RWPE1 (cell line): Measurements from ENCODE around the gene IL17RD.

Source experiments
- CTCF ChIA-PET: fragments of 350-600 bp; sonication (Branson Sonifier 250); formaldehyde crosslinking; extraction: SDS; loops from one replicate; lab custom pipeline; 2021; lab: Yijun Ruan, JAX
- POLR2A ChIA-PET: fragments of 400-600 bp; formaldehyde crosslinking; extraction: SDS; loops from one replicate; lab custom pipeline; 2020; ENCODE audit warnings: antibody characterized with exemption; ENCODE audit not compliant: low non-redundant PET; lab: Yijun Ruan, JAX
- DNase-seq: peaks from one replicate; pipeline ENCODE4 v3.0.0; 2012; ENCODE audit warnings: low spot score
- H3K27ac ChIP-seq: fragments of 450-650 bp; 2 replicates; pipeline ENCODE4 v1.5.1; 2017
- CTCF ChIP-seq: fragments of 450-650 bp; conservative IDR thresholded peaks from 2 replicates; pipeline ENCODE4 v1.5.1; 2017; ENCODE audit warnings: low read depth, mild to moderate bottlenecking

The IL17RD gene

DNA sequence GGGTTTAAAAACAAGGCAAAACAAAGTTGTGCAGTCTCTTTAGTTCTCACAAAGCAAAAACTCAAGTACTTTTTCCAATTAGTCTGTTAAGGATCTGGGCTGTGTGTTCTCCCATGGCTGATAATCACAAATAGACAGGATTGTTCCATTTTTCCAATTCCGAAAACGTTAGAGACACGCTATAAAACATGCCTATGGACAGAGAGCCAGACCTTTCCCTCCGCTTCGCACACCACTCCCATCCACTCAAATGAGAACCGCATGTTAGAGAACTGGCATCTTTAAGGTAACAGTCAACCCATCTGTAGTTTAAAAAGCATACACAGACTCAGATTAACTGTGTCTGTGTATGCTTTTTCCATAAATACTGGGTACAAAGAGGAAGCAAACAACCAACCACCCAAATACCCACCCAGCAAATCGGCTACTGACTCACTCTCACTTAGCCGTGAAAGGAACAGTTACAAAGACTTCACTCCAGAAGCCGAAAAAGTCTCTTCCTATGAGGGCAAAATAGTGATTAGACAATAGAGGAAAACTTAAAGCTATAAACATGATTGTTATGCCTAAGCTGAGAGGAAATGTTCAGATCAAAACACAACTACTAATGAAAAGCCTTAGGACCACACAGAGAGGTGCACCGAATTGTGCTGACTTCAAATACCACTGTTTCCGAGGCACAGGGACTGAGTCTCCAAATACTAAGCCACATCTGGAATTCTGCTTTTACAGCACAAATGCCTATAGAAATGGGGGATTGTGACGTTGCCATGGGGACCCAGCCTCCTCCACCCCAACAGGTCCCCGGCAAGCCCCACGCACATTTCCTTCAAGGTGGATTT lies 36.1 kb downstream of the IL17RD start:
- no peak for TF ChIP-seq CTCF

DNA sequence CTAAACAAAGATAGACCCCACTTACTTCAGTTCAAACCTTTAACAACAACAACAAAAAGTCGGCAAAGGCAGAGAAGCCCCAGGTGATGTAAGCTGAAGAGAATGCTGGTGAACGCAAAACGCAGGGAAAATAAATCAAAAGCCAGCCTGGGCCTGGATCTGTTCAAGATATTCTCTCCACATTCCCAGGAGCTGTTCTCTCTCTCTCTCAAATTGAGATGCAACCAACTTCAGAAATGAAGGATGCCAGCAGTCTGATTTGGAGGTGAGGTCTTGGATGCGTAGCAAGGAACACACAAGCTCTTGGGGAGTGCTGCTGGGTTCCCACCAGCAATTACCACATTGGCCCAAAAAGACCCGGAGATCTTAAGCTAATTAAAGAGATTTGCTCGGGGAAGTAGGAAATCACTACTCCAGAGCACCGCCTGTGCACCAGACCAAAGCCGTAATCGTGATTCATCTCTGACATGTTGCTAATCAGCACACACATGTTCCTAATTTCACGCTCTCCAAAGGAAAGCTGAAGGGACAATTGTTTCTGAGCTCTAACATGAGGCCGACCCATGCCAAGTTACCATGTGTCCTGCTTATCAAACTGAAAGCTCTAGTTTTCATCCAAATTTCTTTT lies 37.1 kb downstream of the IL17RD start:
- ChIA-PET POLR2A (no interaction called here), CTCF (interaction anchor here (0.7 kb wide), 1 partner anchor 326 kb away, joined by 3 read pairs; the partner anchor contains the start of gene ARHGEF3)
- DNase-seq, result no peak
- no peak overlapping the region for H3K27ac ChIP-seq
- TF ChIP-seq CTCF, result no peak

More for the DNA sequence above, 36.1 kb downstream of the IL17RD start:
- no peak for DNase-seq
- no peak overlapping the region for H3K27ac ChIP-seq
- ChIA-PET CTCF (no interaction called here), POLR2A (no interaction called here)

- no peak overlapping the region for H3K27ac ChIP-seq
- TF ChIP-seq CTCF, result no peak
- no peak for DNase-seq
- CTCF ChIA-PET, result no interaction called here
- POLR2A ChIA-PET, result no interaction called here
These were observed 38.9 kb downstream of the IL17RD start for GRCh38 chr3:57126244-57126643.

DNA sequence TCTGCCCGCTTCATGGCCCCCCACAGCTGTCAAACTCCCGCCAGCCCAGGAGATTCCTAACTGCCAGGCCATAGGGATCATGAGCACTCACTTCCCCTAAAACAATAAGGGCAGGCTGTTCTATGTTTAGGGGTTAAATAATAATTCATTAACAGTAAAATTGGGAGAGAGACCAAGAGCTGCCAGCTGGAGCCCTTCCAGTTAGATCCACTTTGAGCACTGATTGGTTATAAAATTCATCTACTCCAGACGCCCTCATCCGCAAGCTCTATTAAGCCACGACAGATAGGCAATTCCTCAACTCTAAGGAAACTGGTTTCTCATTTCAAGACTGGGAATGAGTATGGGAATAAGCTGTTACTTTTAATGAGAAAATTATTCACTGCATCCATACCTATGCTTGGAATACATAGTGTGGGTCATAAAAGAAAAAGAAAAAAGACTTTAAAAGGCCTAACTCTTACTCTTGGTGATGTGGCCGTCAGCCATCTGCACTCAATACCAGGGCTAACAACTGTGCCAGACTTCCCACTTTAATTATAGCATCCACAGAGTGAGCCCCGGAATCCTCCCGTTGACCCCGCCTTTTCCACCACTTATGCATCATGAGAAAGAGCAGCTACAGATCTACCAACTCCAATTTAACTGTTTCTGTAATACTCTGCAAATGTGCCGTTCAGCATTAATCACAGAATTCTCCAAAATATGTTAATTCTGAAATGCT lies 44.5 kb downstream of the IL17RD start:
- TF ChIP-seq CTCF, result no peak
- CTCF ChIA-PET, result no interaction called here
- DNase-seq, result no peak
- POLR2A ChIA-PET, result no interaction called here
- no peak overlapping the region for H3K27ac ChIP-seq

- POLR2A ChIA-PET, result no interaction called here
- TF ChIP-seq CTCF, result no peak
- CTCF ChIA-PET, result no interaction called here
- H3K27ac ChIP-seq, result no peak overlapping the region
- DNase-seq, result no peak
These were observed 45.1 kb downstream of the IL17RD start for GRCh38 chr3:57120040-57120439.

DNA sequence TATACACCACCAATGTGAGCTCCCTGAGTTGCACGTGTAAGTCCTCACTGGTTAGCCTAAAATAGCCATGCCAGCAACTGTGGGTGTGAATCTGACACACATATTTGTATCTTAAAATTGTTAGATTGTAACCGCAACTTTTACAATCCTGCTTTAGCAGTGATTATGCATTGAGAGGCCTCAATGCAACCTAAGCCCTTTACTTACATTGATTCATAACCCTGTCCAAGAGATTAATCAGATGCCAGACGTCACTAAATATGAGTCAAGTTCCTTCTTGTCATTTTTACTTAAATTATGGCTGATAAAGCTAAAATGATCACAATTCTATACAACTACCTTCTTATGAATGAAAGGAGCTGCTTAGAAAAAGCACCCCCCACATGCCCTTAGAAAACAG lies 46.9 kb downstream of the IL17RD start:
- ChIA-PET CTCF (interaction anchor here (0.6 kb wide), 1 partner anchor 402 kb away, joined by 4 read pairs; no protein-coding TSS in a partner anchor), POLR2A (no interaction called here)
- no peak for DNase-seq
- H3K27ac ChIP-seq, result no peak overlapping the region
- no peak for TF ChIP-seq CTCF
